CD4-positive, alpha-beta T cell treated with Interleukin-2 at 100 ng/mL for 4 hours (primary cell): ENCODE measurements around the gene TCTN1.
A peak's percentile ranks its signal among the peaks of the same experiment; 100 is the strongest.
"Not testable (repeated sequence)": the region's sequence is repeated elsewhere in the genome, so short reads cannot be mapped to it uniquely, and the experiment has no call there.

ENCODE experiments used
- DNase-seq: peaks from one replicate; pipeline ENCODE4 v3.0.0-alpha.2; 2020; ENCODE audit warnings: low spot score

The TCTN1 gene

GRCh38 chr12:110613771-110614684, at the start of gene TCTN1:
Gene TCTN1 (plus strand): TSS chr12:110614129. CDS start chr12:110614183, 54 bp downstream.
- DNase-seq: peak; percentile 95

- DNase-seq: no peak
Observed at GRCh38 chr12:110564471-110564991, 49.4 kb upstream of the TCTN1 start.

- DNase-seq: no peak
Observed at GRCh38 chr12:110565894-110566871, 47.7 kb upstream of the TCTN1 start.

- no peak for DNase-seq
Observed at GRCh38 chr12:110566993-110567392, 46.9 kb upstream of the TCTN1 start.

GRCh38 chr12:110568752-110569151, 45.2 kb upstream of the TCTN1 start:
- DNase-seq: no peak

GRCh38 chr12:110569838-110570237, 44.1 kb upstream of the TCTN1 start:
- not testable (repeated sequence) for DNase-seq

GRCh38 chr12:110570798-110571197, 43.1 kb upstream of the TCTN1 start:
- not testable (repeated sequence) for DNase-seq

- no peak for DNase-seq
Observed at GRCh38 chr12:110574044-110574443, 39.9 kb upstream of the TCTN1 start.

DNA sequence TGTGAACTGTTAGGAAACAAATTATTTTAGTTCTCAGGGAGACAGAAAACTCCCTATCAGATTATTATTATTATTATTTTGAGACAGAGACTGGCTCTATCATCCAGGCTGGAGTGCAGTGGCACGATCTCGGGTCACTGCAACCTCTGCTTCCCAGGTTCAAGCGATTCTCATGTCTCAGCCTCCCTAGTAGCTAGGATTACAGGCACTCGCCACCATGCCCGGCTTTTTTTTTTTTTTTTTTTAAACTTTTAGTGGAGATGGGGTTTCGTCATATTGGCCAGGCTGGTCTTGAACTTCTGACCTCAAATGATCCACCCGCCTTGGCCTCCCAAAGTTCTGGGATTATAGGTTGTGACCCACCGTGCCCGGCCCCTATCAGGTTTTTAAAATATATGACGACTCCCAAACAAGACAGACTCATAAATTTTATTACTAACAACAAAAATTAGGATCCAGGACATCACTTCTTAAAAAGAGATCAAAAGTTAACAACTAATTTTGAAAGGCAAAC, 39.2 kb upstream of the TCTN1 start:
- DNase-seq: not testable (repeated sequence)

DNA sequence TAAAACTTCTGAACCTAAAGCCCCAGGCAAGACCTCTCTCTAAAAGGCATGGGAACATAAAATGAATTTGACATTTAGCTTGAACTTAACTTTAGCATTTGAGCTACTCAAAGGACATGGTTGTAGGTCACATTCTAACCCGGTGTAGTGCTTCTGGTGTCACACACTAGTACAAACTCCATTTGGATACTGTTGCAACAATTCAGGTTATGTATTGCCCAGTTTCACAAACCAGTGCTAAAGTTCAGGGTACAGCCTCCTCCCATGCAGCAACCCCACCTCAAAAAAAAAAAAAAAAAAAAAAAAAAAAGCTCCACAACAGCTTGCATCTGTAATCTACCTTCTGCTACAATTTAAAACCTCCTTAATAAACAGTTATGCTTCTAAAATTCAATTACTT, 38.6 kb upstream of the TCTN1 start:
- DNase-seq: no peak

- no peak for DNase-seq
Observed at GRCh38 chr12:110576504-110576903, 37.4 kb upstream of the TCTN1 start.

GRCh38 chr12:110577864-110578693, 35.9 kb upstream of the TCTN1 start:
- peak; percentile 91 for DNase-seq

- DNase-seq: peak; percentile 74
Observed at GRCh38 chr12:110578694-110579534, 35.0 kb upstream of the TCTN1 start.

- no peak for DNase-seq
Observed at GRCh38 chr12:110579535-110580253, 34.2 kb upstream of the TCTN1 start.

- DNase-seq: no peak
Observed at GRCh38 chr12:110581931-110582275, 32.0 kb upstream of the TCTN1 start.

DNA sequence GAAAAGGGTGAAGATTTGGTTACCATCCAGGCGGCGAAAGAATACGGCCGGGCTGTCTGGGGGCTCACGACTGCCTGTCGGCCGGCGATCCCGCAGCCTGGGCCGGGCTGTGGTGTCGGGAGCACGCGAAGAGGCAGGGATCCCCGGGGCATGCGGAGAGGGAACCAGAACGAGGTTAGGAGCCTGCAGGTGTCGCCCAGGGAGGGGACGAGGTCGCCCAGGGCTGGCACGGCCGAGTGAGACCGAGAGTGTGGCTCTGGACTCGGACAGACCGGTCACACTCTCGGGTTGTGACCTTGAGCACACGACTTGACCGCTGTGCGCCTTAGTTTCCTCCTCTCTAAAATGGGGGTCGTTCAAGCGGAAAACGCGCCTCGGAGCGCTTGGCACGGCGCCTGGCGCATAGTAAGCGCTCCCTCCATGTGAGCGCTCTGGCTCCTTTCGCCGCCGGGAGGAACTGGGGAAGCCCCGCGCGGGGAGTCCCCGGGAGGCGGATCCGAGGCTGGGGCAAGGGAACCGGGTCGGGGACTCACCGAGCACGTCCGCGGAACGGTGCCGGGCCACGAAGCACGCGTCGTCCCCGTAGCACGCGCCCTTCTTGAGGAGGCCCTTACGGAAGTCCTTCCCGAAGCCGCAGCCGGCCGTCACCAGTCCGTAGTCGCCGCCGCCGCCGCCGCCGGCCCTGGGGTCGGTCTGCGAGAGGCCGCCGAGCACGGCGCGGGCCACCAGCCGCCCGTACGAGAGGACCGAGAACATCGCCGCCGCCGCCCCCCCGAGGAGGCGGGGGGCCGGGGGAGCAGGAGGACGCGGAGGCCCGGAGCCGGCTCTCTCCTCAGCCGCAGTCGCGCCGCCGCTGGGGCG, 31.4 kb upstream of the TCTN1 start:
- DNase-seq: peak; percentile 76

DNA sequence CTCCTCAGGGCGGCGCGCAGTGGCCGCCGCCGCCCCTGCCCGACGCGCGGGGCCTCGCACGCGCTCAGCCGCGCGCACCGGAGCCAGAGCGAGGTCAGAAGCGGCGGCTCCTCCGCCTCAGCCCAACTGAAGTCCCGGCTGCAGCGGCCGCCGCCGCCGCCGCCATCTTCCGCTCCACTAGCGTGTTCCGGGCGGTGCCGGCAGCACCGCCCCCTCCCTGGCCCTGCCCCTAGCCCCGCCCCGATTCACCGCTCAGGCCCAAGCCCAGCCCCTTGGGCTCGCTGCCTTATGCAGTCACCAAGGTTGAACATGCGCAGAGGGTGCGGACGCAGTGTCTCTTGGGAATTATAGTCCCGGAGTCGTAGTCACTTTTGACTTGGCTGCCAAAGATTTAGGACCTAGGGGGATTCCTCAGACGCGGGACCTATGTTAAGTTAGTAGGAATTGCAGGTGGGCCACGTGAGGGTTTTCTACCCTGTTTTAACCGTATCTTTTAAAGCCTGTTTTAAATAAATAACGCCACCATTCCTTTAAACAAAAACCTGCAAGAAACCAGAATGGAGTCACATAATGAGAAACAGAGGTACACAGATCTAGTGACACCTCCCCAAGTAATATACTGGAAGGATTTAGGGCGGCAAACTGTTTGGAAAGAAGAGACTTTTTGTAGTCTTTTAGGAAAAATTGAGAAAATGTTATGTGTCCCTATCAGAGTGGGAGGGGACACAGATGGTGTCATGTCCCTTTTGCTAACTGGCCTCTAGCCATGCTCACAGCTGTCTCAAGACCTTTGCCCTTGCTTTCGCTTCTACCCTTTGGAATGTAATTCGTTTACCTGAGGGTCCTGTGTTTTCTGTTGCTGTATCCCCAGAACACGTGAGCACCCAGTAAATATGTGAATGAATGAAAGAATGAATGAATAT, 30.5 kb upstream of the TCTN1 start, which contains the start of gene PPTC7:
TSS of gene PPTC7 (minus strand) at position 182 of the 923 bp plus-strand sequence. CDS start 287 bp downstream, outside the sequence.
- DNase-seq: peak; percentile 97
